ENCODE data around the gene SLC5A11.

DNA sequence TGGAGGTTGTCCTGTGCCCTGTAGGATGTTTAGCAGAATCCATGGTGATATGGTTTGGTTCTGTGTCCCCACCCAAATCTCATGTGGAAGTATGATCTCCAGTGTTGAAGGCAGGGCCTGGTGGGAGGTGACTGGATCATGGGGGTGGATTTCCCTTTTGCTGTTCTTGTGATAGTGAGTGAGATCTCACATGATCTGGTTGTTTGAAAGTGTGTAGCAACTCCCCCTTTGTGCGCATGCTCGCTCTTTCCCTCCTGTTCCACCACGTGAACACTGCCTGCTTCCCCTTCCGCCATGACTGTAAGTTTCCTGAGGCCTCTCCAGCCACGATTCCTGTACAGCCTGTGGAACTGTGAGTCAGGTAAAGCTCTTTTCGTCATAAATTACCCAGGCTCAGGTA lies 107.5 kb downstream of the SLC5A11 start:
- TF ChIP-seq CTCF (IDR thresholded peaks at IDR 0.05) (no peak), POLR2AphosphoS5 (IDR thresholded peaks at IDR 0.05) (no peak)
